Endodermal cell (in vitro differentiated cells): ENCODE results near the gene GRIK3. TPM values are rescaled to one million over a fixed set of nuclear protein-coding genes. Genes with fewer than 3 reads are reported as not detected.

ENCODE experiments used
- DNase-seq: peaks from one replicate; pipeline ENCODE4 v3.0.0-alpha.2; 2017
- H3K27ac ChIP-seq: 2 replicates; pipeline ENCODE4 v1.5.1; 2013; ENCODE audit warnings: mild to moderate bottlenecking, low read depth, low read length, moderate library complexity
- H3K27me3 ChIP-seq: 2 replicates; pipeline ENCODE4 v1.6.1; 2013; ENCODE audit warnings: mild to moderate bottlenecking, low read length, moderate library complexity; ENCODE audit not compliant: insufficient read depth, control insufficient read depth, poor library complexity, severe bottlenecking
- H3K36me3 ChIP-seq: 2 replicates; pipeline ENCODE4 v1.7.0; 2013; ENCODE audit warnings: mild to moderate bottlenecking, low read length, moderate library complexity; ENCODE audit not compliant: control insufficient read depth, insufficient read depth
- H3K4me1 ChIP-seq: one replicate; pipeline ENCODE4 v1.7.0; 2013; ENCODE audit warnings: low read length; ENCODE audit not compliant: control insufficient read depth, insufficient read depth
- H3K4me3 ChIP-seq: 2 replicates; pipeline ENCODE4 v1.5.1; 2013; ENCODE audit warnings: mild to moderate bottlenecking, low read length, moderate library complexity
- H3K9ac ChIP-seq: 2 replicates; pipeline ENCODE4 v1.6.1; 2013; ENCODE audit warnings: mild to moderate bottlenecking, low read length, moderate library complexity; ENCODE audit not compliant: poor library complexity, severe bottlenecking; ENCODE audit errors: extremely low read depth
- H3K9me3 ChIP-seq: 2 replicates; pipeline ENCODE4 v1.6.1; 2013; ENCODE audit warnings: mild to moderate bottlenecking, low read length, moderate library complexity; ENCODE audit not compliant: control insufficient read depth
- H3K27ac Mint-ChIP-seq: 2 replicates; pipeline ENCODE4 v1.8.0; 2020; ENCODE audit warnings: mixed read lengths
- H3K27me3 Mint-ChIP-seq: 2 replicates; pipeline ENCODE4 v1.8.0; 2021; ENCODE audit warnings: mild to moderate bottlenecking, mixed read lengths; ENCODE audit not compliant: insufficient read depth
- H3K36me3 Mint-ChIP-seq: 2 replicates; pipeline ENCODE4 v1.8.0; 2020; ENCODE audit warnings: low read depth, mixed read lengths
- H3K4me1 Mint-ChIP-seq: 2 replicates; pipeline ENCODE4 v1.8.0; 2020; ENCODE audit warnings: mixed read lengths
- H3K4me3 Mint-ChIP-seq: 2 replicates; pipeline ENCODE4 v1.8.0; 2020; ENCODE audit warnings: mild to moderate bottlenecking, moderate library complexity, mixed read lengths
- H3K9me3 Mint-ChIP-seq: 2 replicates; pipeline ENCODE4 v1.8.0; 2020; ENCODE audit warnings: mild to moderate bottlenecking, mixed read lengths
- WGBS, 2 experiments: methylation state at CpG; one replicate each; pipeline versions ENCODE4 v1.1.5 to v1.1.7; 2013; ENCODE audit warnings: missing lambda C conversion rate in 2 of 2, mixed read lengths in 1 of 2; ENCODE audit not compliant: insufficient coverage in 1 of 2, insufficient read length in 1 of 2; 5-methylcytosine and 5-hydroxymethylcytosine counted together
- total RNA-seq, 2 donors: library from RNA; stranded (reverse); fragmentation: NEBNext Ultra II Directional in 1 of 2; extraction: Animal tissue kit (Norgen Biotek cat#: 25700) in 1 of 2; gene quantifications; 2 replicates in 1 of 2; 3 replicates in 1 of 2; pipeline ENCODE4 v1.2.1, GENCODE V29; 2021
- TF ChIP-seq, protein P1 (sequence below): fragments of 200-600 bp; sonication (generic); conservative IDR thresholded peaks from 2 replicates; pipeline ENCODE4 v1.5.0; 2021; ENCODE audit warnings: antibody characterized with exemption, mild to moderate bottlenecking

The GRIK3 gene
- total RNA-seq, 2 donors from 2014 or later, result 13.4 to 32.4 TPM

DNA sequence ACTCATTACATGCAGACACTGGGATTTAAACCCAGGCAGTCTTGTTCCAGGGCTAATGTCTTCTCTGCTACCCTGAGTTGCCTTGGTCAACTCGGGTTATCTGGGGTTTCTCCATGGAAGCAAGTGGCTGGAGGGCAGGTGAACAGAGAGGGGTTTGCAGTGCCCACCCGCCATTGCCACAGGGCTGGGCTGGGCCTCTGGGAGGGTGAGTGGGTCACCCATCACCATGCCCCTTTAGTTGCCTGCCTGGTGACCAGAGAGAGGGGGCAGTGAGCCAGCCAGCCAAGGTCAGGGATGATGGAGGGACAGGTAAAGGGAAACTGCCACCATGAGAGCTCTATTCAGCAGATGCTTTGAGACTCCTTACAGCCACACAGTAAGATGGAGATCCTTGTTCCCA, 53.2 kb downstream of the GRIK3 start:
- Histone ChIP-seq H3K27me3 (no peaks in the 10 kb centered on the region), H3K9ac (no peak overlapping the region), H3K4me3 (no peak overlapping the region), H3K9me3 (peaks cover 5% of the 10 kb centered on the region), H3K36me3 (no peaks in the 10 kb centered on the region), H3K27ac (no peak overlapping the region), H3K4me1 (no peaks in the 10 kb centered on the region)
- Mint-ChIP-seq H3K4me1 (no peaks in the 10 kb centered on the region), H3K36me3 (peaks cover 2% of the 10 kb centered on the region), H3K9me3 (peaks cover 8% of the 10 kb centered on the region), H3K27me3 (peaks cover 19% of the 10 kb centered on the region), H3K27ac (no peak overlapping the region), H3K4me3 (no peak overlapping the region)
- DNase-seq, result no peak
- TF ChIP-seq, protein P1, sequence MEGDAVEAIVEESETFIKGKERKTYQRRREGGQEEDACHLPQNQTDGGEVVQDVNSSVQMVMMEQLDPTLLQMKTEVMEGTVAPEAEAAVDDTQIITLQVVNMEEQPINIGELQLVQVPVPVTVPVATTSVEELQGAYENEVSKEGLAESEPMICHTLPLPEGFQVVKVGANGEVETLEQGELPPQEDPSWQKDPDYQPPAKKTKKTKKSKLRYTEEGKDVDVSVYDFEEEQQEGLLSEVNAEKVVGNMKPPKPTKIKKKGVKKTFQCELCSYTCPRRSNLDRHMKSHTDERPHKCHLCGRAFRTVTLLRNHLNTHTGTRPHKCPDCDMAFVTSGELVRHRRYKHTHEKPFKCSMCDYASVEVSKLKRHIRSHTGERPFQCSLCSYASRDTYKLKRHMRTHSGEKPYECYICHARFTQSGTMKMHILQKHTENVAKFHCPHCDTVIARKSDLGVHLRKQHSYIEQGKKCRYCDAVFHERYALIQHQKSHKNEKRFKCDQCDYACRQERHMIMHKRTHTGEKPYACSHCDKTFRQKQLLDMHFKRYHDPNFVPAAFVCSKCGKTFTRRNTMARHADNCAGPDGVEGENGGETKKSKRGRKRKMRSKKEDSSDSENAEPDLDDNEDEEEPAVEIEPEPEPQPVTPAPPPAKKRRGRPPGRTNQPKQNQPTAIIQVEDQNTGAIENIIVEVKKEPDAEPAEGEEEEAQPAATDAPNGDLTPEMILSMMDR, result no peak
- WGBS, 2 experiments, result 83 to 85% methylated on average over 1 to 2 of the region's 2 CpGs

DNA sequence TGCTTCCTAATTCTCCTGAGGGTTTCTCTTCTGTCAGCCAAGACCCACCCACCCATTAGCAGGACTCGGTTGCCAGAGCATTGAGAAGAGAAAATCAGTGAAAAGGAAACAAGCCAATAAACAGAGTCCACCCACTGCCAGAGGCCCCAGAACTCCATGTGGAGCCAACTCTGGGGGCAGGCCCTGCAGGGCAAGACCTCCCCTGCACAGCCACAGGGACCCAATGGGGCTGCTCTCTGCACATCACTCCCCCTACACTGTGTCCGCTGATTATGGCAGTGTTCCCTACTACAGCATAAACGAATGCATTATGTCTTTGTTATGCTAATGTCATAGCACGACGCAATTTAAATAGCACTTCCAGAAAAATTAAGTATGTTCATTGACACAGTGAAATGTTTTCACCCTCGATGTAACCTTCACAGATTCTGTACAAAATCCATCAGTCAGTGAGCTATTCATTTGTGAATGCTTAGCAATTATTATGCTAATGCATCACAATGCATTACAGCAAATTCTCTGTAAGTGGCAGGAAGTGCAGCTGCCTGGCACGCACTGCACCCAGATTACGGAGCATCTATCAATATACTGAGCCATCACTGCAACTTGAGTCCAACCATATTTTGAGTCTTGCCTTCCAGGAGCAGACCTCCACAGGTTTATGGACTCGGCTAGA, 56.4 kb downstream of the GRIK3 start:
- Mint-ChIP-seq H3K4me3 (no peak overlapping the region), H3K27me3 (peaks cover 16% of the 10 kb centered on the region), H3K27ac (no peak overlapping the region), H3K4me1 (no peaks in the 10 kb centered on the region), H3K9me3 (peaks cover 8% of the 10 kb centered on the region), H3K36me3 (peaks cover 2% of the 10 kb centered on the region)
- no peak overlapping the region for H3K27ac ChIP-seq
- peaks cover 5% of the 10 kb centered on the region for H3K9me3 ChIP-seq
- 90% methylated on average over 6 to 9 of the region's 9 CpGs for WGBS, 2 experiments
- H3K27me3 ChIP-seq, result no peaks in the 10 kb centered on the region
- H3K9ac ChIP-seq, result no peak overlapping the region
- H3K4me3 ChIP-seq, result no peak overlapping the region
- TF ChIP-seq, protein P1, result no peak
- no peak for DNase-seq
- H3K4me1 ChIP-seq, result no peaks in the 10 kb centered on the region
- H3K36me3 ChIP-seq, result no peaks in the 10 kb centered on the region

DNA sequence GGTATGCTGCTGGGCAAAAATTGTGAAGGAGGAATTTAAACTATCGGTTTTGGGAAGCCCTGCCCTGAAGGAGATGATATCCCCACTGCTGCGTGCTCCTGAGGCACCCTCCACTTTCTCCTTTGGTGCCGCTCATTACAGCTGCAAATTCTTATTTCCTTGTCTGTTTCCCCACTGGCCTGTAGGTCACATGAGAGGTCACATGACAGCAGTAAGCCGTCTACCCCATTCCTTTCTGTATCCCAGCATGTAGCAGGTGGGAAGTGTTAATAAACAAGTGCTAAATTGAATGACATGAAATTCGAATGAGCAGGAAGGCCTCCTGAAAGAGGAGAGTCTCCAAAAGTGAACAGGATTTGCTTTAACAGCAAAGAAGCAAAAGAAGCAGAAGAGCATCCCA, 58.7 kb downstream of the GRIK3 start:
- peaks cover 8% of the 10 kb centered on the region for H3K9me3 Mint-ChIP-seq
- peaks cover 4% of the 10 kb centered on the region for H3K4me1 Mint-ChIP-seq
- Histone ChIP-seq H3K4me1 (no peaks in the 10 kb centered on the region), H3K9me3 (peaks cover 5% of the 10 kb centered on the region), H3K9ac (no peak overlapping the region), H3K27ac (no peak overlapping the region), H3K27me3 (no peaks in the 10 kb centered on the region), H3K36me3 (no peaks in the 10 kb centered on the region), H3K4me3 (no peak overlapping the region)
- H3K36me3 Mint-ChIP-seq, result peaks cover 2% of the 10 kb centered on the region
- H3K4me3 Mint-ChIP-seq, result no peak overlapping the region
- TF ChIP-seq, protein P1, result no peak
- H3K27me3 Mint-ChIP-seq, result peaks cover 18% of the 10 kb centered on the region
- WGBS, 2 experiments, result 81 to 87% methylated on average over 5 of the region's 5 CpGs
- no peak overlapping the region for H3K27ac Mint-ChIP-seq
- no peak for DNase-seq
